HG02798 (cell line): Measurements from ENCODE around the gene TNNC2.

ENCODE experiments used
- ATAC-seq: cut with Tn5 transposase; IDR thresholded peaks from one replicate; pipeline ENCODE4 v1.9.1; 2021; ENCODE audit warnings: mild to moderate bottlenecking; ENCODE audit not compliant: unreplicated experiment, poor library complexity

Gene TNNC2

DNA sequence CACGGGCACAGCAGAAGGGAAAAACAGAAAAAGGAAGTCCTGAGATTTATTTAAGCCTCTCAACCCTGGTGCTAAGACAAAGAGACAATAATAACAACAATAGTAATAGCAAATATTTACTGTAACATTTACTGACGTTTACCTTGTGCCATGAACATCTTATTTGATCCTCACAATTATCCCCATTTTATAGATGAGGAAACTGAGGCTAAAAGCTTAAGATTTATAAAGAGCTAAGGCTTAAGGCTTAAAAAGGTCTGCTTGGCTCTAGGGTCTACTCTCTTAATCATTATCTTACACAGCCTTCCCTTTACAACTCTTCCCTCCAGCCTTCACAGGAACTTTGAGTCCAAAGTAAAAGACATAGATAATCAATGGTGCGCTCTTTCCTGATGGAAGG lies 38.8 kb downstream of the TNNC2 start:
- ATAC-seq: no peak

DNA sequence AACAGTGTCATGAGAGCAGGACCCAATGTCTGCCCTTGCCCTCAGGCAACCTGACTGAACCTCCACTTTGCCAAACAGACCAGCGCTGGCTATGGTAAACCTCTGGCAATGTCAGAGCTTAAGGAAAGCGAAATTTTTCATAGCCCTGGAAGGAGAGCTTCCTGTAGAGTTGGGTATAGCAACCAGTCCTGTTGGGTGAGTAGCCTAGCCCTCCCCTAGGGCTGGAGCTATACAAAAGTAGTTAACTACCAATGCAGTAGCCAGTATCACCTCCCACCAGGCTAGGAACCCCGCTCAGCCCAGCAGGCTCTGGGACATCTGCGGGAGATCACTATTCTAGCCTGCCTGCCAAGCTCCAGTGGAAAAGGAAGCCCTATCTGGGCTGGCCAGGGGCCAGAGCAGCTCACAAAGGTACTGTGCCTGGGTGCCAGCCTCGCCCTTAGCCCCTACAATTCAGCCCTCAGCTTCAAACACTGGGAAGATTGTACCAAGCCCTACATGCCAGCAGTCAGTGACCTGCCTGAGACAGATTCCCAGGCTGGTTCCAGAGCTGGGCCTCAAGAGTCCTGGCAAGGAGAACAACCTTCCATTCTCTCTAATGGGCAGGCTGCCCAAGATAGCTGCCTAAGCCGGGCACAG lies 43.3 kb downstream of the TNNC2 start:
- ATAC-seq: no peak

DNA sequence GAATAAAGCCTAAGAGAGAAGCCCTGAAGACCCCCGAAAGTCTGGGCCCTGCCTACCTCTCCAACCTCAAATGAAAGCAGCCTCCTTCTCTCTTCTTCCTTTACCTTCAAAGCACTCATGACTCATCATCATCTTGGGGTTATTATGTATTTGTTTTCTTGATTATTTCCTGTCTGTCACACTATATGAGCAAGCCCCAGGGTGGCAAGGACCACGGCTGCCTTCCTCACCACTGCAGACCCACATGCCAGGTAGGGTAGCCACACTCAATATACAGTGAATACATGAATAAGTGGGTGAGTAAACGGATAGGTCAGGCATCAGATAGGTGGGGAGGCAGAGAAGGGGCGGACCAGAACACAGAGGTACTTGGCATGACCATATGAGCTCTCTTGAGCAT lies 44.2 kb downstream of the TNNC2 start:
- ATAC-seq: no peak

DNA sequence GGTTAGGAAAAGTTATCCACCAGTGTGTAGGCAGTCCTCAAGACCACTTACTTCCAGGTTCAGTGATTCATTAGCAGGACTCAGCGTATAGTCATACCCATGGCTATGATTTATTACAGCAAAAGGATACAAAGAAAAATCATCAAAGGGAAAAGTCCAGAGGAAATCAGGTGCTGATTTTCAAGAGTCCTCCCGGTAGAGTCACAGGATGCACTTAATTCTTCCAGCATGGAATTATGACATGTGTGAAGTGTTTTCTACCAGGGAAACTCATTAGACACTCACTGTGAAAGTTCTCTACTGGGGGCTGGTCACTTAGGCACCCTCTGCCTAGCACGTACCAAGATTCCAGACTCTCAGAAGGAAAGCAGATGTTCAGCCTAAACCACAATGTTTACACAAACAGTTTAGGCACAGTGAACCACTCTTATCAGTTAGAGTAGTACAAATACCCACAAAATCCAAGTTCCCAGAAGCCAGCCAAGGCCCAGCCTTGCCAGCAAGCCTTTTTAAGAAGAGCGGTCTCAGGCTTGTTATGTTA lies 45.7 kb downstream of the TNNC2 start:
- ATAC-seq: no peak

DNA sequence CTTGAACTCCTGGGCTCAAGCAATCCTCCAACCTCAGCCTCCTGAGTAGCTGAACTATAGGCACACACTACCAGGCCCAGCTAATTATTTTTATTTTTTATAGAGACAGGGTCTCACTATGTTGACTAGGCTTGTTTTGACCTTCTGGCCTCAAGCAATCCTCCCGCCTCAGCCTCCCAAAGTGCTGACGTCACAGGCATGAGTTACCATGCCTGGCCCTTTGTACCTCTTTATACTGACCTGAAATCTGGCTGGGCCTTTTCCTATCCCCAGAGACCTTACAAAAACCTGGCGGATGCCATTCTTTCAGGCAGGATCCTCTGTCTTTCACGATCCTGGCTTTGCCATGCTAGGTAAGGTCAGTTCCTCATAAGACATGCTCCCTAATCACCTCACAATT lies 47.0 kb downstream of the TNNC2 start:
- no peak for ATAC-seq

DNA sequence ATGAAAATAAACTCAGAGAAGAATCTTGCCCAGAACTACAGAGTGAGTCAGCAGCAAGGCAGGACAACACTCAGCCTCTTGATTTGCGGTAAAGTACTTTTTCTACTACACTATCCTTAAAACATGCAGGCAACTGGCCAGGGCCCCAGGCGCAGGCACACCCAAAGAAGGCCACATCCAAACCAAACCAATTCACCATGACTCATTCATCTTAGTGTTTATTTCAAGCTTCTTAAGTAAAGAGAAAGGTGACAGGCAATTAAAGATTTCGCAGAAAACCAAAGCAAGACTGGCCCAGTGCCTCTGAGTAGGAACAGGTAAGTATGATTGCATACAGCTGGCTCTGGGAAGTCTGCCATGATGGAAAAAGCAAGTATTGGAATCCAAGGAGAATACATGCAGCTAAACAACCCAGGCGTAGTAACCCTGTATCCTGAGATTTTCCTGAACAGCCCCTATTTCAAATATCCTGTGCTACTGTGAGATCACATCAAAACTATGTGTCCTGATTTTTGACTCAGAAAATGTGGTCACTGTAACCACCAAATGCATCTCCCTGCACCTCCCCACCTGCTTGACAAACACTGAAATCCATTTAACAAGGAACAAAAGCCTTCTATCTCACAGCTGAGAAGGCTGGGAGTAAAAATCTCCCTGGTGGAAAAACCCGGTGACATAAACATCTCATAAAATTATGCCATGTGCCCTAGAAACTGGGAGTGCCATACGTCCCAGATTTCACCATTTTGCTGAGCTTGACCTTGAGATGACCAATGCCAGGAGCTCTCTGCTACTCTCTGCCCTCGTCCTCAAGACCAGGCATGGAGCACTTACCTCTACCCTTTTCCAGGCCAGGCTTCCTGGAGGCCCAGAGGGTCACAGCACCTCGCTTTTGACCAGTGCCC lies 47.8 kb downstream of the TNNC2 start:
- no peak for ATAC-seq

DNA sequence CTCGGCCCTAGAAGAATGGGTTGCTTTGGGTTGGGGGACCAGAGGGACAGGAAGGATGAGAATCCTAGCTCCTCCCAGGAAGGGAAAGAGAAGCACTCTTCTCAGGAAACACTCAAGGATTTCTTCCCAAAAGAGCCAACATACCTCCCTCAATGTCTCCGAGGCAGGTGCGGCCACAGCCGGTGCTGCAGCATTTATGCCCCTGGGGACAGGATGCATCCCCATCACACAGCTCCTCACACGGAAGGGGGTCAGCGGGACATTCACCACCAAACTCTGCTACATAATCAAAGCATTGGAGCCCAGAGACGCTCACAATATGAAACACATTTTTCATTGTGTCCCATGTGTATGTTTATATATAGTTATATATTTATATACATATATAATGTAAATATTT lies 50.2 kb downstream of the TNNC2 start:
- no peak for ATAC-seq

DNA sequence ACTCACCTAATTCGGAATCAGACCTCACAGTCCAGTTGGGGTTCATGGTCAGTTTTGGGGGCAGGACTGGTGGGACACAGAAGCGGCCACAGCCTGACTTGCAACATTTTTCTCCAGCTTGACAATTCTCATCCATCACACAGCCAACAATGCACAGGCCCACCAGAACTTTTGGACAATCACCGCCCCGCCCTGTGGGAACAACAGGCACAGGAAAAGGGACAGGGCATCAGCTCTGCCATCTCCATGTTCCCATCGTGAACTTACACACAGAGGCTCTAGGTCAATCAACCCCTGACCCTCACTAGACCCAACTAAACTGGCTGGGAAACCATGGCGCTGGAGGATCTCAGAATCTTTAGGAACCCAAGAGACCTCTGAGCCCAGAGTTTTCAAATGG lies 51.7 kb downstream of the TNNC2 start:
- ATAC-seq: no peak

DNA sequence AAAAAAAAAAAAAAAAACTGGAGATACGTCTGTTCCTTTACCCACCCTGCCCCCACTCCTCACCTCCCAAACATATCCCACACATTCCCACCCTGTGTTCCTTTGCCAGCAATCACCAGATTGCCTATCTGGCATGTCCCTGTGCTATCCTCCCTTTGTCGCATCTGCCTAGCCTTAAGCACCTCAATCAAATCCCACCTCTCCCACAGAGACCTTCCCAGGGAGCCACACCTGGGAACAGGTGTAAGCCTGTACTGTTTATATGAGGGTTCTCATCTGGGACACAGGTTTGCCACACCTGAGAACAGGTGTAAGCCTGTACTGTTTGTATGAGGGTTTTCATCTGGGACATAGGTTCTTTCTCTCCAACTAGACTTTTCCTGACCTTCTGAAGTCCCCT lies 52.2 kb downstream of the TNNC2 start:
- no peak for ATAC-seq
